ENCODE data around the gene BLOC1S3. TPM values are rescaled to one million over a fixed set of nuclear protein-coding genes. Genes with fewer than 3 reads are reported as not detected.

Gene BLOC1S3
- polyA plus RNA-seq, 1 experiment, result 7.0 TPM

DNA sequence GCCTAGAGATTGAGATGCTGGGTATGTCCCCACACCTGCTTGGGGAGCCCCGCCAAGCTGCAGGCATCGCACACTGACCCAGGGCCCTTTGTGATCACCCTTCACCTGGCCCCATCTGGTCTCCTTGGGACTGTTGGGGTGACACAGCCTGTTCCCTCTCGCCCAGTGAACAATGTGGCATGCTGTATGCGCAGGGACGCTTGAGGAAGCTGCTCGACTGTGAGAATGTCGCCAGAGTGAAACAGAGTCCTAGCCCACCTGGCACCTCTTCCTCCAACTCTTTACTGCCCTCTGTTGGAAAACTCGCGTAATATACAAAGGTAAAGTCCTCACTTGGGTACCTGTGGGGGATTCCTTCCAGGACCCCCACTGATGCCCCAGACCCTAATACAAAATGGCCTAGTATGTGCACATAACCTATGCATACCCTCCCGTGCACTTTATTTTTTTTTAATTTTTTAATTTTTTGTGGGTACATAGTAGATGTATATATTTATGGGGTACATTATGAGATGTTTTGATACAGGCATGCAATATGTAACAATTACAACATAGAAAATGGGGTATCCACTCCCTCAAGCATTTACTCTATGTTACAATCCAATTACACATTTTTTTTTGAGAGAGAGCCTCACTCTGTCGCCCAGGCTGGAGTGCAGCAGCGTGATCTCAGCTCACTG, 9.0 kb downstream of the BLOC1S3 start:
- Histone ChIP-seq H3K9me3 (ENCODE audit: control insufficient read depth, insufficient read depth, low read length) (peaks cover 3% of the 10 kb centered on the region; the same call in 1 of the 2 replicates), H3K27me3 (ENCODE audit: control insufficient read depth, insufficient read depth, low read length) (no peaks in the 10 kb centered on the region), H3K4me3 (ENCODE audit: low read depth, low read length) (no peak overlapping the region), H3K27ac (ENCODE audit: low read depth, low read length) (no peak overlapping the region)
- ChIA-PET CTCF (interaction anchor here (0.8 kb wide), 1 partner anchor 10 kb away, joined by 3 read pairs; the partner anchor contains the start of gene TRAPPC6A), POLR2A (no interaction called here)
- TF ChIP-seq, protein P1, sequence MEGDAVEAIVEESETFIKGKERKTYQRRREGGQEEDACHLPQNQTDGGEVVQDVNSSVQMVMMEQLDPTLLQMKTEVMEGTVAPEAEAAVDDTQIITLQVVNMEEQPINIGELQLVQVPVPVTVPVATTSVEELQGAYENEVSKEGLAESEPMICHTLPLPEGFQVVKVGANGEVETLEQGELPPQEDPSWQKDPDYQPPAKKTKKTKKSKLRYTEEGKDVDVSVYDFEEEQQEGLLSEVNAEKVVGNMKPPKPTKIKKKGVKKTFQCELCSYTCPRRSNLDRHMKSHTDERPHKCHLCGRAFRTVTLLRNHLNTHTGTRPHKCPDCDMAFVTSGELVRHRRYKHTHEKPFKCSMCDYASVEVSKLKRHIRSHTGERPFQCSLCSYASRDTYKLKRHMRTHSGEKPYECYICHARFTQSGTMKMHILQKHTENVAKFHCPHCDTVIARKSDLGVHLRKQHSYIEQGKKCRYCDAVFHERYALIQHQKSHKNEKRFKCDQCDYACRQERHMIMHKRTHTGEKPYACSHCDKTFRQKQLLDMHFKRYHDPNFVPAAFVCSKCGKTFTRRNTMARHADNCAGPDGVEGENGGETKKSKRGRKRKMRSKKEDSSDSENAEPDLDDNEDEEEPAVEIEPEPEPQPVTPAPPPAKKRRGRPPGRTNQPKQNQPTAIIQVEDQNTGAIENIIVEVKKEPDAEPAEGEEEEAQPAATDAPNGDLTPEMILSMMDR (IDR thresholded peaks at IDR 0.05; ENCODE audit: low read depth, low read length), result peak; percentile 38
- DNase-seq (ENCODE audit: low read depth, low spot score), result no peak

- TF ChIP-seq, protein P1 (IDR thresholded peaks at IDR 0.05; ENCODE audit: low read depth, low read length), result no peak
- Histone ChIP-seq H3K27me3 (ENCODE audit: control insufficient read depth, insufficient read depth, low read length) (no peaks in the 10 kb centered on the region), H3K27ac (ENCODE audit: low read depth, low read length) (no peak overlapping the region), H3K4me3 (ENCODE audit: low read depth, low read length) (no peak overlapping the region), H3K9me3 (ENCODE audit: control insufficient read depth, insufficient read depth, low read length) (peaks cover 3% of the 10 kb centered on the region; the same call in 1 of the 2 replicates)
- POLR2A ChIA-PET, result no interaction called here
- CTCF ChIA-PET, result no interaction called here
- DNase-seq (ENCODE audit: low read depth, low spot score), result no peak
These were observed 11.4 kb downstream of the BLOC1S3 start for GRCh38 chr19:45189971-45190370.

DNA sequence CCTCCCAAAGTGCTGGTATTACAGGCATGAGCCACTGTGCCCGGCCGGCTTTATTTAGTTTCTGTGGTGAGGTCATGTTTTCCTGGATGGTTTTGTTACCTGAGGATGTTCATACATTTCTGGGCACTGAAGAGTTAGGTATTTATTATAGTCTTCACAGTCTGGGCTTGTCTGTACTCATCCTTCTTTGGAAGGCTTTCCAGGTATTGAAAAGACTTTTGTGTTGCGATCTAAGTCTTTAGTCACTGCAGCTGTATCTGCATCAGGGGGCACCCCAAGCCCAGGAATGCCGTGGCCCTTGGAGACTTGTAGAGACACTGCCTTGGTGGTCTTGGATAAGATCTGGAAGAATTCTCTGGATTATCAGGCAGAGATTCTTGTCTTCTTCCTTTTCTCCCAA, 12.8 kb downstream of the BLOC1S3 start:
- POLR2A ChIA-PET, result no interaction called here
- no peak for DNase-seq (ENCODE audit: low read depth, low spot score)
- Histone ChIP-seq H3K9me3 (ENCODE audit: control insufficient read depth, insufficient read depth, low read length) (peaks cover 3% of the 10 kb centered on the region; the same call in 1 of the 2 replicates), H3K27me3 (ENCODE audit: control insufficient read depth, insufficient read depth, low read length) (no peaks in the 10 kb centered on the region), H3K27ac (ENCODE audit: low read depth, low read length) (no peak overlapping the region), H3K4me3 (ENCODE audit: low read depth, low read length) (no peak overlapping the region)
- CTCF ChIA-PET, result no interaction called here
- TF ChIP-seq, protein P1 (IDR thresholded peaks at IDR 0.05; ENCODE audit: low read depth, low read length), result no peak

GRCh38 chr19:45195764-45196163, 17.2 kb downstream of the BLOC1S3 start:
- DNase-seq (ENCODE audit: low read depth, low spot score), result no peak
- Histone ChIP-seq H3K27me3 (ENCODE audit: control insufficient read depth, insufficient read depth, low read length) (peaks cover 8% of the 10 kb centered on the region), H3K27ac (ENCODE audit: low read depth, low read length) (no peak overlapping the region), H3K4me3 (ENCODE audit: low read depth, low read length) (no peak overlapping the region), H3K9me3 (ENCODE audit: control insufficient read depth, insufficient read depth, low read length) (no peaks in the 10 kb centered on the region)
- ChIA-PET CTCF (no interaction called here), POLR2A (no interaction called here)
- TF ChIP-seq, protein P1 (IDR thresholded peaks at IDR 0.05; ENCODE audit: low read depth, low read length), result no peak

DNA sequence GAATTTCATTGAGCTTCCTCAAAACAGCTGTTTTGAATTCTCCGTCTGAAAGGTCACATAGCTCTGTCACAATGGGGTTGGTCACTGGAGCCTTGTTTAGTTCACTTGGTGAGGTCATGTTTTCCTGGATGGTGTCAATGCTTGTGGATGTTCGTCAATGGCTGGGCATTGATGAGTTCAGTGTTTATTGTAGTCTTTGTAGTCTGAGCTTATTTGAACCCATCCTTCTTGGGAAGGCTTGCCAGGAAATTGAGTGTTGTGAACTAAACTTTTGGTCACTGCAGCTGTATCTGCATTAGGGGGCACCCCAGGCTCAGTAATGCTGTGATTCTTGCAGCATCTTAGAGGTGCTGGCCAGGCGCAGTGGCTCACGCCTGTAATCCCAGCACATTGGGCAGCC, 22.0 kb downstream of the BLOC1S3 start:
- CTCF ChIA-PET, result interaction anchor here (0.6 to 1.6 kb wide), 7 partner anchors 17 to 244 kb away, joined by 3 to 16 read pairs (median 4); no protein-coding TSS in a partner anchor
- peaks cover 12% of the 10 kb centered on the region for H3K27me3 ChIP-seq (ENCODE audit: control insufficient read depth, insufficient read depth, low read length)
- TF ChIP-seq, protein P1 (IDR thresholded peaks at IDR 0.05; ENCODE audit: low read depth, low read length), result peak; percentile 53
- no peak overlapping the region for H3K27ac ChIP-seq (ENCODE audit: low read depth, low read length)
- H3K9me3 ChIP-seq (ENCODE audit: control insufficient read depth, insufficient read depth, low read length), result no peaks in the 10 kb centered on the region
- no peak for DNase-seq (ENCODE audit: low read depth, low spot score)
- POLR2A ChIA-PET, result interaction anchor here (0.6 kb wide), 1 partner anchor 1470 kb away, joined by 9 read pairs; no protein-coding TSS in a partner anchor
- H3K4me3 ChIP-seq (ENCODE audit: low read depth, low read length), result no peak overlapping the region

All from AG04450 (cell line).